ENCODE results near the gene TBCE. TPM values are rescaled to one million over a fixed set of nuclear protein-coding genes. Genes with fewer than 3 reads are reported as not detected.

Gene TBCE
- total and polyA plus RNA-seq, 2 experiments from 2014 or later: 21.5 to 43.9 TPM

DNA sequence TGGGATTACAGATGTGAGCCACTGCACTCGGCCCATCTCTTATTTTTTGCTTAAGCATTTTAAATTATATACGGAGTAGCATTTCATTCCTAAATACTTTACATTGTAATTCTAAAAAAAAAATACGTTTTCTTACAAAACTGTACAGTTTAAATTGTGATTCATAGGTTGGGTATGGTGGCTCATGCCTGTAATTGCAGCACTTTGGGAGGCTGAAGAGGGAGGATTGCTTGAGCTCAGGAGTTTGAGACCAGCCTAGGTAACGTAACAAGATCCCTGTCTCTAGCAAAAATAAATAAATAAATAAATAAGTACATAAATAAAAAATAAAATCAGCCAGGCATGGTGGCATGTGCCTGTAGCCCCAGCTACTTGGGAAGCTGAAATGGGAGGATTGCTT lies 24.6 kb downstream of the TBCE start:
- H3K4me1 ChIP-seq (ENCODE audit: insufficient read depth): no peaks in the 10 kb centered on the region
- no peaks in the 10 kb centered on the region for H3K9me3 ChIP-seq (ENCODE audit: low read depth)
- no peaks in the 10 kb centered on the region for H3K9me2 ChIP-seq (replicated peaks; ENCODE audit: insufficient read depth)
- no peaks in the 10 kb centered on the region for H4K20me1 ChIP-seq (ENCODE audit: insufficient read depth, poor library complexity, severe bottlenecking)
- TF ChIP-seq EZH2 (IDR thresholded peaks at IDR 0.05; ENCODE audit: borderline replicate concordance) (no peak), EZH2phosphoT487 (IDR thresholded peaks at IDR 0.05; ENCODE audit: low read depth, severe bottlenecking, unreplicated experiment) (no peak)
- TF ChIP-seq, protein P1, sequence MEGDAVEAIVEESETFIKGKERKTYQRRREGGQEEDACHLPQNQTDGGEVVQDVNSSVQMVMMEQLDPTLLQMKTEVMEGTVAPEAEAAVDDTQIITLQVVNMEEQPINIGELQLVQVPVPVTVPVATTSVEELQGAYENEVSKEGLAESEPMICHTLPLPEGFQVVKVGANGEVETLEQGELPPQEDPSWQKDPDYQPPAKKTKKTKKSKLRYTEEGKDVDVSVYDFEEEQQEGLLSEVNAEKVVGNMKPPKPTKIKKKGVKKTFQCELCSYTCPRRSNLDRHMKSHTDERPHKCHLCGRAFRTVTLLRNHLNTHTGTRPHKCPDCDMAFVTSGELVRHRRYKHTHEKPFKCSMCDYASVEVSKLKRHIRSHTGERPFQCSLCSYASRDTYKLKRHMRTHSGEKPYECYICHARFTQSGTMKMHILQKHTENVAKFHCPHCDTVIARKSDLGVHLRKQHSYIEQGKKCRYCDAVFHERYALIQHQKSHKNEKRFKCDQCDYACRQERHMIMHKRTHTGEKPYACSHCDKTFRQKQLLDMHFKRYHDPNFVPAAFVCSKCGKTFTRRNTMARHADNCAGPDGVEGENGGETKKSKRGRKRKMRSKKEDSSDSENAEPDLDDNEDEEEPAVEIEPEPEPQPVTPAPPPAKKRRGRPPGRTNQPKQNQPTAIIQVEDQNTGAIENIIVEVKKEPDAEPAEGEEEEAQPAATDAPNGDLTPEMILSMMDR (IDR thresholded peaks at IDR 0.05; ENCODE audit: poor library complexity): no peak
- H3K4me3 ChIP-seq: no peak overlapping the region
- no peaks in the 10 kb centered on the region for H3K27me3 ChIP-seq
- H3K4me2 ChIP-seq: no peak overlapping the region
- H3K27ac ChIP-seq: no peak overlapping the region
- 95% methylated on average over 4 of the region's 4 CpGs for WGBS (ENCODE audit: low lambda C conversion rate, missing lambda C conversion rate)
- no peaks in the 10 kb centered on the region for H3K36me3 ChIP-seq (replicated peaks; ENCODE audit: insufficient read depth, low read depth)
- peaks cover 69% of the 10 kb centered on the region for H3K79me2 ChIP-seq
- no peak overlapping the region for H2AFZ ChIP-seq
- DNase-seq (ENCODE audit: low spot score): no peak

DNA sequence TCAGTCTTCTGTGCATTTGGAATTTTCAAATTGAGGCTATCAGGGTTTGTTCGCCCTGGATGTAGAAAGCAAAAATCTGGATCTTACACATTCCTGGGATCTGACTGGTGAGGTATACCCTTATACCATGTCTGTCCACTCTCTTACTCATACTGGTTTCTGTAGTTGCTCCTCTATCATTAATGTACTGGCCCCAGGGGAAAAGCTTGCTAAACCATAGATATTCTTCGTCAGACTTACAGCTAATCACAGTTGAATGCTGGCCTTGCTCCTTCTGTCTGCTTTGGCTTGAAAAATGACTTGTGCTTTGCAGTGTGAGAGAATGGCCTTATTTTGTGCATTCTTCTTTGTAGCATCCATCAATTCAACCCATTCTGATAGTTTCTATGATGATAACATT lies 30.5 kb downstream of the TBCE start:
- Histone ChIP-seq H3K79me2 (peaks cover 78% of the 10 kb centered on the region), H3K4me2 (no peak overlapping the region), H4K20me1 (ENCODE audit: insufficient read depth, poor library complexity, severe bottlenecking) (no peaks in the 10 kb centered on the region), H3K4me1 (ENCODE audit: insufficient read depth) (no peaks in the 10 kb centered on the region), H3K9me3 (ENCODE audit: low read depth) (no peaks in the 10 kb centered on the region), H3K36me3 (replicated peaks; ENCODE audit: insufficient read depth, low read depth) (no peaks in the 10 kb centered on the region), H3K9me2 (replicated peaks; ENCODE audit: insufficient read depth) (no peaks in the 10 kb centered on the region), H2AFZ (no peak overlapping the region), H3K27me3 (no peaks in the 10 kb centered on the region), H3K27ac (peak overlapping the region; percentile 31), H3K4me3 (no peak overlapping the region)
- peak; percentile 32 for DNase-seq (ENCODE audit: low spot score)
- 83% methylated on average over 2 of the region's 2 CpGs for WGBS (ENCODE audit: low lambda C conversion rate, missing lambda C conversion rate)
- TF ChIP-seq EZH2 (IDR thresholded peaks at IDR 0.05; ENCODE audit: borderline replicate concordance): no peak
- no peak for TF ChIP-seq EZH2phosphoT487 (IDR thresholded peaks at IDR 0.05; ENCODE audit: low read depth, severe bottlenecking, unreplicated experiment)
- TF ChIP-seq, protein P1 (IDR thresholded peaks at IDR 0.05; ENCODE audit: poor library complexity): no peak

DNA sequence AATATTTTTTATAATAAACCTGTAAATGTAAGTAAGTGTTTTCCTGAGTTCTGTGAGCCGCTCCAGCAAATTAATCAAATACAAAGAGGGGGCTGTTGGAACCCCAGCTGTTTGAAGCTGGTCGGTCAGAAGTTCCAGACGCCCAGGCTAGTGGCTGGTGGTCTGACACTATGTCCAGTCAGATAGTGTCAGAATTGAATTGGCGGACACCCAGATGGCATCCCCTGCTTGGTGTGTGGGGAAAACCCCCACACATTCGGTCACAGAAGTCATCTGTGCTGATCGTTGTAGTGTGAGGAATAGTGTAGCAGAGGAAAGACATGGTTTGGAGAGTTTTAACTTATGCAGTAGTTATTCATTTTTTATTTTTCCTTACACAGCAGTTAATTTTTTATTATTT lies 32.4 kb downstream of the TBCE start:
- Histone ChIP-seq H4K20me1 (ENCODE audit: insufficient read depth, poor library complexity, severe bottlenecking) (no peaks in the 10 kb centered on the region), H3K9me2 (replicated peaks; ENCODE audit: insufficient read depth) (no peaks in the 10 kb centered on the region), H3K36me3 (replicated peaks; ENCODE audit: insufficient read depth, low read depth) (no peaks in the 10 kb centered on the region), H3K9me3 (ENCODE audit: low read depth) (no peaks in the 10 kb centered on the region), H3K4me1 (ENCODE audit: insufficient read depth) (no peaks in the 10 kb centered on the region), H3K4me2 (no peak overlapping the region), H3K27ac (no peak overlapping the region), H3K79me2 (peaks cover 74% of the 10 kb centered on the region), H3K4me3 (no peak overlapping the region), H3K27me3 (no peaks in the 10 kb centered on the region), H2AFZ (no peak overlapping the region)
- DNase-seq (ENCODE audit: low spot score): no peak
- 83% methylated on average over 6 of the region's 6 CpGs for WGBS (ENCODE audit: low lambda C conversion rate, missing lambda C conversion rate)
- no peak for TF ChIP-seq EZH2phosphoT487 (IDR thresholded peaks at IDR 0.05; ENCODE audit: low read depth, severe bottlenecking, unreplicated experiment)
- TF ChIP-seq, protein P1 (IDR thresholded peaks at IDR 0.05; ENCODE audit: poor library complexity): no peak
- no peak for TF ChIP-seq EZH2 (IDR thresholded peaks at IDR 0.05; ENCODE audit: borderline replicate concordance)

DNA sequence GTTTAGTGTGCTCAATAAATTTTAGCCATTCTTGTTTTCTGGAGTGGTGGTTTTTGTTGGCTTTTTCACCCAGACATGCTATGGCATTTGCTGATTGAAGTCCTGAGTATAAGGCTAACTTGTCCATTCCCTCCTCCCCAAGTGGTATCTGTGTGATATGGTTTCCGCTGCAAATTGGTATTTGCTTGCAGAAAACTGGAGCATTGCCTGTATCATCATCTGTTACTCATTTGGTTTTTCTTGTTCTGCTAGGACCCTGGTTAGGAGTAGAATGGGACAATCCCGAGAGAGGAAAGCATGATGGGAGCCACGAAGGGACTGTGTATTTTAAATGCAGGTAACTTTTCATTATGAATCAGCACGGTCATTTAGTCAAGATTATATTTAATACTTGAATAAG lies 34.0 kb downstream of the TBCE start:
- Histone ChIP-seq H4K20me1 (ENCODE audit: insufficient read depth, poor library complexity, severe bottlenecking) (no peaks in the 10 kb centered on the region), H3K4me3 (no peak overlapping the region), H2AFZ (no peak overlapping the region), H3K4me2 (no peak overlapping the region), H3K9me3 (ENCODE audit: low read depth) (no peaks in the 10 kb centered on the region), H3K27me3 (no peaks in the 10 kb centered on the region), H3K4me1 (ENCODE audit: insufficient read depth) (no peaks in the 10 kb centered on the region), H3K36me3 (replicated peaks; ENCODE audit: insufficient read depth, low read depth) (no peaks in the 10 kb centered on the region), H3K79me2 (peaks cover 71% of the 10 kb centered on the region), H3K9me2 (replicated peaks; ENCODE audit: insufficient read depth) (no peaks in the 10 kb centered on the region), H3K27ac (no peak overlapping the region)
- TF ChIP-seq EZH2 (IDR thresholded peaks at IDR 0.05; ENCODE audit: borderline replicate concordance) (no peak), EZH2phosphoT487 (IDR thresholded peaks at IDR 0.05; ENCODE audit: low read depth, severe bottlenecking, unreplicated experiment) (no peak)
- TF ChIP-seq, protein P1 (IDR thresholded peaks at IDR 0.05; ENCODE audit: poor library complexity): no peak
- WGBS (ENCODE audit: low lambda C conversion rate, missing lambda C conversion rate): 77% methylated on average over 4 of the region's 4 CpGs
- DNase-seq (ENCODE audit: low spot score): no peak

Data from hepatocyte (in vitro differentiated cells).